ENCODE results near the gene KCNK5. TPM values are rescaled to one million over a fixed set of nuclear protein-coding genes. Genes with fewer than 3 reads are reported as not detected.

Gene KCNK5
- total and polyA plus RNA-seq, 2 of the 8 experiments (the other 6 are each of a cell fraction or from before 2014, with no cell fraction given): 20.9 to 44.3 TPM

GRCh38 chr6:39207416-39208222 lies 21.7 kb downstream of the KCNK5 start:
- Histone ChIP-seq H2BK15ac (ENCODE audit: low read length) (no peak overlapping the region), H4K8ac (ENCODE audit: extremely low read depth, insufficient read depth, low read length) (no peak overlapping the region; the same call in 1 of the 2 replicates), H2AK5ac (ENCODE audit: low read depth, low read length) (no peak overlapping the region; the same call in 1 of the 2 replicates), H3K4me3 (ENCODE audit: extremely low read depth in 1 of 4, insufficient read depth in 2 of 4, low read depth in 3 of 4, low read length in 4 of 4) (no peak overlapping the region), H2AFZ (ENCODE audit: low read length) (no peak overlapping the region), H3K27ac (ENCODE audit: low read depth, low read length) (no peak overlapping the region), H3K79me2 (ENCODE audit: control insufficient read depth in 1 of 2, insufficient read depth in 2 of 2, low read length in 2 of 2) (peaks cover 7 to 95% of the 10 kb centered on the region in 2 experiments; a peak in 3 of 4 replicates), H3K23me2 (ENCODE audit: low read depth, low read length) (no peaks in the 10 kb centered on the region), H3K14ac (ENCODE audit: insufficient read length) (no peak overlapping the region), H3K9ac (replicated peaks in 1 of 4; ENCODE audit: extremely low read depth in 1 of 4, low read depth in 3 of 4, low read length in 3 of 4) (no peak overlapping the region), H3K4me2 (ENCODE audit: insufficient read depth in 1 of 2, low read depth in 2 of 2, low read length in 2 of 2) (no peak overlapping the region), H3K18ac (ENCODE audit: extremely low read depth, low read length) (no peak overlapping the region), H4K5ac (ENCODE audit: insufficient read length, low read depth, low read length) (no peak overlapping the region), H2BK20ac (ENCODE audit: low read length) (no peak overlapping the region), H3K4me1 (replicated peaks in 1 of 4; ENCODE audit: control insufficient read depth in 3 of 4, insufficient read depth in 4 of 4, low read length in 3 of 4) (peaks cover 49 to 74% (median 55%) of the 10 kb centered on the region in 4 experiments), H3K23ac (ENCODE audit: insufficient read length) (no peak overlapping the region), H3K4ac (replicated peaks; ENCODE audit: insufficient read length, low read depth, low read length) (no peak overlapping the region), H2BK120ac (replicated peaks; ENCODE audit: low read depth, low read length) (no peak overlapping the region), H4K91ac (replicated peaks; ENCODE audit: insufficient read length, low read length) (no peak overlapping the region), H3K27me3 (replicated peaks in 1 of 4; ENCODE audit: control insufficient read depth in 3 of 4, extremely low read depth in 1 of 4, insufficient read depth in 3 of 4, low read length in 3 of 4) (no peaks in the 10 kb centered on the region), H4K20me1 (replicated peaks in 1 of 2; ENCODE audit: control insufficient read depth in 1 of 2, insufficient read depth in 2 of 2, low read length in 2 of 2) (peaks cover 24 to 53% of the 10 kb centered on the region in 2 experiments), H3K56ac (replicated peaks; ENCODE audit: insufficient read length, low read depth, low read length) (no peak overlapping the region), H3K36me3 (ENCODE audit: control insufficient read depth in 2 of 4, insufficient read depth in 4 of 4, low read length in 3 of 4) (0 out of 8 replicates have a peak, but pooled peaks cover 0 to 6% (median 2%) of the 10 kb centered on the region in 4 experiments), H2BK5ac (ENCODE audit: low read depth, low read length) (no peak overlapping the region), H3K9me3 (ENCODE audit: insufficient read depth in 2 of 2, low read depth in 1 of 2, low read length in 1 of 2) (no peaks in the 10 kb centered on the region), H3K79me1 (ENCODE audit: low read depth, low read length) (peaks cover 29% of the 10 kb centered on the region), H2BK12ac (ENCODE audit: low read depth, low read length) (peak overlapping the region; percentile 14; the same call in 1 of the 2 replicates)
- ChIA-PET CTCF (ENCODE audit: partially characterized antibody) (interaction anchor here (0.6 to 72.8 kb wide), 6 partner anchors 7 to 89 kb away, joined by 3 to 1738 read pairs (median 420); partner anchors contain the start of genes KCNK17 and KCNK5), POLR2A (ENCODE audit: partially characterized antibody) (interaction anchor here (0.7 to 3.3 kb wide), 5 partner anchors 15 to 97 kb away, joined by 3 to 10 read pairs (median 3); partner anchors contain the start of gene KCNK5)
- TF ChIP-seq FOSL1 (IDR thresholded peaks at IDR 0.05; ENCODE audit: insufficient read depth, low read depth, low read length) (no peak), SAP30 (IDR thresholded peaks at IDR 0.05; ENCODE audit: insufficient read depth, insufficient replicate concordance, low read length) (no peak), GTF2F1 (IDR thresholded peaks at IDR 0.05; ENCODE audit: borderline replicate concordance, low read depth, low read length) (no peak), EZH2 (IDR thresholded peaks at IDR 0.05; ENCODE audit: low read depth, low read length, severe bottlenecking) (no peak), BACH1 (IDR thresholded peaks at IDR 0.05; ENCODE audit: low read length) (no peak), TEAD4 (IDR thresholded peaks at IDR 0.05; ENCODE audit: low read depth, low read length) (no peak), POLR2AphosphoS5 (IDR thresholded peaks at IDR 0.05; ENCODE audit: low read depth, low read length) (no peak), POU5F1 (IDR thresholded peaks at IDR 0.05; ENCODE audit: low read depth, low read length) (no peak), KDM1A (IDR thresholded peaks at IDR 0.05; ENCODE audit: borderline replicate concordance, low read length) (no peak), CBX5 (IDR thresholded peaks at IDR 0.05; ENCODE audit: low read depth, low read length) (no peak), SRF (IDR thresholded peaks at IDR 0.05; ENCODE audit: low read depth, low read length) (no peak), MAFK (IDR thresholded peaks at IDR 0.05; ENCODE audit: low read depth, low read length) (no peak)
- 97% methylated on average over 7 of the region's 8 CpGs; no CpG with 5 or more reads in 1 of the 2 experiments for WGBS, 2 experiments (ENCODE audit: extremely low coverage in 1 of 2, insufficient coverage in 1 of 2, insufficient read length in 1 of 2, insufficient replicate concordance in 2 of 2, low coverage in 1 of 2, low lambda C conversion rate in 2 of 2, missing lambda C conversion rate in 1 of 2)
- DNase-seq (ENCODE audit: low read depth in 1 of 2, low spot score in 2 of 2) (no peak), FAIRE-seq (no peak)
